Trophoblast cell (in vitro differentiated cells and primary cell): ENCODE results near the gene RHOT2.

Source experiments
- DNase-seq, 2 donors: peaks; one replicate each; pipeline ENCODE4 v3.0.0-alpha.2; 2016
- H2AFZ ChIP-seq: 2 replicates; pipeline ENCODE4 v1.6.1; 2013; ENCODE audit warnings: low read length, moderate library complexity, mild to moderate bottlenecking; ENCODE audit not compliant: insufficient read depth, poor library complexity
- H2AK5ac ChIP-seq: 2 replicates; pipeline ENCODE4 v1.6.1; 2013; ENCODE audit warnings: mild to moderate bottlenecking, low read length
- H2BK120ac ChIP-seq: 2 replicates; pipeline ENCODE4 v1.6.1; 2013; ENCODE audit warnings: low read length, mild to moderate bottlenecking, moderate library complexity; ENCODE audit not compliant: insufficient read depth, poor library complexity
- H2BK12ac ChIP-seq: 2 replicates; pipeline ENCODE4 v1.6.1; 2013; ENCODE audit warnings: mild to moderate bottlenecking, low read length, moderate library complexity
- H2BK5ac ChIP-seq: 2 replicates; pipeline ENCODE4 v1.6.1; 2013; ENCODE audit warnings: low read length, low read depth, moderate library complexity, mild to moderate bottlenecking; ENCODE audit not compliant: poor library complexity
- H3K14ac ChIP-seq: 2 replicates; pipeline ENCODE4 v1.6.1; 2013; ENCODE audit warnings: mild to moderate bottlenecking, low read length
- H3K18ac ChIP-seq: 2 replicates; pipeline ENCODE4 v1.6.1; 2013; ENCODE audit warnings: mild to moderate bottlenecking, low read length
- H3K23ac ChIP-seq: 2 replicates; pipeline ENCODE4 v1.6.1; 2013; ENCODE audit warnings: low read length
- H3K27ac ChIP-seq: 2 replicates; pipeline ENCODE4 v1.5.1; 2013; ENCODE audit warnings: low read depth, mild to moderate bottlenecking, inconsistent platforms, low read length, moderate library complexity
- H3K27me3 ChIP-seq: 2 replicates; pipeline ENCODE4 v1.6.1; 2013; ENCODE audit warnings: inconsistent platforms, mild to moderate bottlenecking, low read length, moderate library complexity; ENCODE audit not compliant: insufficient read depth
- H3K36me3 ChIP-seq, 2 experiments: 1 replicate in 1 of 2; 2 replicates in 1 of 2; pipeline ENCODE4 v1.6.1; 2013; ENCODE audit warnings: low read length in 2 of 2, mild to moderate bottlenecking in 2 of 2, moderate library complexity in 1 of 2; ENCODE audit not compliant: insufficient read depth in 2 of 2, control insufficient read depth in 1 of 2
- H3K4ac ChIP-seq: 2 replicates; pipeline ENCODE4 v1.6.1; 2013; ENCODE audit warnings: low read depth, mild to moderate bottlenecking, low read length, moderate library complexity
- H3K4me1 ChIP-seq, 2 experiments: 1 replicate in 1 of 2; 2 replicates in 1 of 2; pipeline ENCODE4 v1.6.1; 2013; ENCODE audit warnings: low read length in 2 of 2, mild to moderate bottlenecking in 2 of 2, moderate library complexity in 1 of 2; ENCODE audit not compliant: insufficient read depth in 2 of 2, control insufficient read depth in 1 of 2
- H3K4me2 ChIP-seq: 2 replicates; pipeline ENCODE4 v1.6.1; 2013; ENCODE audit warnings: inconsistent platforms, mild to moderate bottlenecking, low read length, moderate library complexity
- H3K4me3 ChIP-seq: 2 replicates; pipeline ENCODE4 v1.5.1; 2013; ENCODE audit warnings: mild to moderate bottlenecking, low read depth, low read length, inconsistent platforms
- H3K79me1 ChIP-seq: one replicate; pipeline ENCODE4 v1.6.1; 2013; ENCODE audit warnings: low read length
- H3K79me2 ChIP-seq: 2 replicates; pipeline ENCODE4 v1.6.1; 2013; ENCODE audit warnings: low read length, mild to moderate bottlenecking; ENCODE audit not compliant: control insufficient read depth, insufficient read depth, poor library complexity
- H3K9ac ChIP-seq: 2 replicates; pipeline ENCODE4 v1.6.1; 2013; ENCODE audit warnings: mild to moderate bottlenecking, low read length
- H3K9me3 ChIP-seq: 2 replicates; pipeline ENCODE4 v1.6.1; 2013; ENCODE audit warnings: low read depth, mild to moderate bottlenecking, control low read depth, inconsistent platforms, low read length; ENCODE audit not compliant: insufficient read depth
- H4K12ac ChIP-seq: 2 replicates; pipeline ENCODE4 v1.6.1; 2013; ENCODE audit warnings: low read depth, mild to moderate bottlenecking, low read length, moderate library complexity
- H4K8ac ChIP-seq: 2 replicates; pipeline ENCODE4 v1.6.1; 2013; ENCODE audit warnings: low read depth, mild to moderate bottlenecking, low read length, moderate library complexity
- H4K91ac ChIP-seq: one replicate; pipeline ENCODE4 v1.6.1; 2013; ENCODE audit warnings: low read depth, mild to moderate bottlenecking, low read length, moderate library complexity
- WGBS: extraction: QIAGEN DNeasy Blood & Tissue Kit; methylation state at CpG from one replicate; pipeline ENCODE4 v1.1.7; 2013; ENCODE audit warnings: missing lambda C conversion rate; ENCODE audit not compliant: insufficient read length, insufficient coverage; ENCODE audit errors: extremely low coverage; 5-methylcytosine and 5-hydroxymethylcytosine counted together

The RHOT2 gene

GRCh38 chr16:673399-673991, 5.6 kb downstream of the RHOT2 start:
- Histone ChIP-seq H3K4ac (no peak overlapping the region), H2BK5ac (no peak overlapping the region), H3K9me3 (peaks cover 2% of the 10 kb centered on the region), H2BK12ac (no peak overlapping the region), H3K14ac (no peak overlapping the region), H3K27me3 (peaks cover 3% of the 10 kb centered on the region), H3K36me3 (peaks cover 54 to 56% of the 10 kb centered on the region in 2 experiments), H2AK5ac (no peak overlapping the region), H2BK120ac (no peak overlapping the region), H3K4me1 (peaks cover 13 to 15% of the 10 kb centered on the region in 2 experiments), H3K79me2 (peaks cover 3% of the 10 kb centered on the region), H3K18ac (no peak overlapping the region), H3K9ac (no peak overlapping the region), H3K4me3 (no peak overlapping the region), H4K91ac (no peak overlapping the region), H3K4me2 (no peak overlapping the region), H2AFZ (no peak overlapping the region), H3K79me1 (no peaks in the 10 kb centered on the region), H4K8ac (no peak overlapping the region), H3K23ac (no peak overlapping the region), H3K27ac (no peak overlapping the region), H4K12ac (no peak overlapping the region)
- no peak for DNase-seq
- no CpG with 5 or more reads among the region's 18 CpGs for WGBS

- peaks cover under 1% of the 10 kb centered on the region for H3K79me2 ChIP-seq
- no peak overlapping the region for H3K4ac ChIP-seq
- H3K9ac ChIP-seq: no peak overlapping the region
- H3K36me3 ChIP-seq: peaks cover 49 to 51% of the 10 kb centered on the region in 2 experiments
- no peak overlapping the region for H4K8ac ChIP-seq
- no CpG with 5 or more reads among the region's 22 CpGs for WGBS
- H4K12ac ChIP-seq: no peak overlapping the region
- H3K14ac ChIP-seq: no peak overlapping the region
- no peak for DNase-seq
- peaks cover 2% of the 10 kb centered on the region for H3K9me3 ChIP-seq
- no peak overlapping the region for H3K18ac ChIP-seq
- peaks cover 10 to 11% of the 10 kb centered on the region in 2 experiments for H3K4me1 ChIP-seq
- H3K27me3 ChIP-seq: peaks cover 3% of the 10 kb centered on the region
- no peak overlapping the region for H2AFZ ChIP-seq
- H2BK5ac ChIP-seq: no peak overlapping the region
- H3K79me1 ChIP-seq: peaks cover under 1% of the 10 kb centered on the region
- H2BK12ac ChIP-seq: no peak overlapping the region
- no peak overlapping the region for H3K27ac ChIP-seq
- H3K4me2 ChIP-seq: no peak overlapping the region
- no peak overlapping the region for H3K23ac ChIP-seq
- no peak overlapping the region for H3K4me3 ChIP-seq
- no peak overlapping the region for H2AK5ac ChIP-seq
- H2BK120ac ChIP-seq: no peak overlapping the region
- no peak overlapping the region for H4K91ac ChIP-seq
These were observed 6.4 kb downstream of the RHOT2 start for GRCh38 chr16:674214-674881.

- Histone ChIP-seq H3K79me1 (peaks cover 6% of the 10 kb centered on the region), H3K4ac (no peak within 1 kb of the TSS), H3K23ac (no peak within 1 kb of the TSS), H3K27ac (no peak within 1 kb of the TSS), H2AK5ac (no peak within 1 kb of the TSS), H3K9me3 (peaks cover 2% of the 10 kb centered on the region), H2BK5ac (no peak within 1 kb of the TSS), H4K12ac (no peak within 1 kb of the TSS), H4K91ac (no peak within 1 kb of the TSS), H4K8ac (no peak within 1 kb of the TSS), H3K4me2 (peak within 1 kb of the TSS; percentile 63), H2BK120ac (no peak within 1 kb of the TSS), H3K4me1 (peaks cover 12 to 13% of the 10 kb centered on the region in 2 experiments), H2BK12ac (no peak within 1 kb of the TSS), H3K14ac (peak within 1 kb of the TSS; percentile 15), H3K27me3 (peaks cover 3% of the 10 kb centered on the region), H3K9ac (no peak within 1 kb of the TSS), H3K18ac (no peak within 1 kb of the TSS), H3K79me2 (peaks cover 4% of the 10 kb centered on the region), H2AFZ (no peak within 1 kb of the TSS), H3K36me3 (peaks cover 41 to 42% of the 10 kb centered on the region in 2 experiments), H3K4me3 (peak within 1 kb of the TSS; percentile 50)
- no CpG with 5 or more reads among the region's 73 CpGs for WGBS
- DNase-seq: peak in 1 of 2 donors; percentile 39
These were observed 7.3 kb downstream of the RHOT2 start, which contains the start of gene RHBDL1 for GRCh38 chr16:674968-675883. TSS of gene RHBDL1 (plus strand) at chr16:675671. CDS start at chr16:675791, 120 bp downstream.

- Histone ChIP-seq H3K79me2 (peaks cover 11% of the 10 kb centered on the region), H3K36me3 (peaks cover 33 to 36% of the 10 kb centered on the region in 2 experiments), H3K14ac (no peak overlapping the region), H3K9ac (no peak overlapping the region), H3K23ac (no peak overlapping the region), H3K27ac (no peak overlapping the region), H2BK12ac (no peak overlapping the region), H4K91ac (no peak overlapping the region), H3K18ac (no peak overlapping the region), H3K9me3 (peaks cover 2% of the 10 kb centered on the region), H3K4me1 (peaks cover 14 to 15% of the 10 kb centered on the region in 2 experiments), H3K27me3 (peaks cover 3% of the 10 kb centered on the region), H2BK5ac (no peak overlapping the region), H2AK5ac (no peak overlapping the region), H2AFZ (no peak overlapping the region), H3K79me1 (peaks cover 8% of the 10 kb centered on the region), H4K8ac (no peak overlapping the region), H2BK120ac (no peak overlapping the region), H3K4me3 (no peak overlapping the region), H3K4ac (no peak overlapping the region), H3K4me2 (peak overlapping the region; percentile 63), H4K12ac (no peak overlapping the region)
- no CpG with 5 or more reads among the region's 25 CpGs for WGBS
- DNase-seq: no peak
These were observed 8.1 kb downstream of the RHOT2 start for GRCh38 chr16:675884-676564.
